ENCODE results near the gene STAT5B.
"Not testable (repeated sequence)": the region's sequence is repeated elsewhere in the genome, so short reads cannot be mapped to it uniquely, and the experiment has no call there.

STAT5B gene

DNA sequence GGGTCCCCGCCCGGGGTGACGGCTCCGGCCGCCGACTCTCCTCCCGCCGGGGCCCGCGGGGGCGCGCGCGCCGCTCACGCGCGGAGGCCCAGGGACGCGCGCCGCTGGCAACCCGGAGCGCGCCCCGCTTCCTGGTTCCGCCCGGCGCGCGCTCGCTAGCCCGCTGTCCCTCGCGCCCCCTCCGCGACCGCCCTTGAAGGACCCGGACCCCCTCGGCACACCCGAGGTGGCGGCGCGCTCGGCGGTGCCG, at the start of gene STAT5B:
STAT5B (minus strand) TSS at position 33 of the 250 bp plus-strand sequence. CDS start 44,264 bp downstream, outside the sequence.
- no peak for DNase-seq

- no peak for DNase-seq
Measured at GRCh38 chr17:42325026-42325425, 48.8 kb upstream of the STAT5B start.

DNA sequence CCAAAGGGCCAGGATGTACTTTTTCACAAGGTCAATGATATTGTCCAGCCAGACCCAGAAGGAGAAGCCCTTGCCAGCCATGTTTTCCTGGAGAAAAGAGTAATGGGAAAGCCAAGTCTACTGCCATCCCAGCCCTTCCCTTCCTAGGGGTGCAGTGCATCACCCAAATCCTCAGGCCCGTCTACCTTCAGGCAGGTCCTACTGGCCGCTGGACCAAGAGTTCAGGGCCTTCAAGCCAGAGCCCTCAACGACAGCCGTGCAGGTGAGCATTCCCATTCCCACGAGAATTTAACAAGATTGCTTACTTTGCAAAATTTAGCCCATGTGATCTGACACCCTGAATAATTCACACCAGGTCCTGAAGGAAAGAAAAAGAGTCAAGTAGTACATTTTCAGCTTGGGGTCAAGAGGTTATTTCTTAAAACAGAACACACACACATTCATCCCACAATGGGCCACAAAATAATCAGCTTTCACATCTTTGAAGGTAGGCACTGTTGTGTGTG, 47.1 kb upstream of the STAT5B start:
- no peak for DNase-seq

GRCh38 chr17:42322382-42323267, 46.4 kb upstream of the STAT5B start:
- DNase-seq: peak; percentile 52

DNA sequence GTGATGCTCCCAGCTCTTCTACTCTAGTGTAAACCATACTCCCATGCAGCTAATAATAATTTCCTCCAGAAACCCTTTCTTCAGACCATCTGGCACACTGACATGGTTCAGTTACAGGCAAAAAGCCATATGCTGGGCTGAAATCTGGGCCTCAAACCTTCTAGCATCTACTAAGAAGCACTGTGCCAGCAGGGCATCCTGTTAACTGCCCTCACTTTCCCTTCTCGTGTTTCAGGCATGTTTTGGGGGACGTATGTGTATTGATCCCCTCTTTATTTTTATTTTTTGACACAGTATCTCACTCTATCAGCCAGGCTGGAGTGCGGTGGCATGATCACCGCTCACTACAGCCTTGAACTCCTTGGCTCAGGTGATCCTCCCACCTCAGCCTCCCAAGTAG, 45.4 kb upstream of the STAT5B start:
- no peak for DNase-seq

DNA sequence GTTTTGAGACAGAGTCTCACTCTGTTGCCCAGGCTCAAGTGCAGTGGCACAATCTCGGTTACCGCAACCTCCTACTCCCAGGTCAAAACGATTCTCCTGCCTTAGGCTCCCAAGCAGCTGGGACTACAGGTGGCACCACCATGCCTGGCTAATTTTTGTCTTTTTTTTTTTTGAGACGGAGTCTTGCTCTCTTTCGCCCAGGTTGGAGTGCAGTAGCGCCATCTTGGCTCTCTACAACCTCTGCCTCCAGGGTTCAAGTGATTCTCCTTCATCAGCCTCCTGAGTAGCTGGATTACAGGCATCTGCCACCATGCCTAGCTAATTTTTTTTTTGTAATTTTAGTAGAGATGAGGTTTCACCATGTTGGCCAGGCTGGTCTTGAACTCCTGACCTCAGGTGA, 41.8 kb upstream of the STAT5B start:
- DNase-seq: not testable (repeated sequence)

GRCh38 chr17:42317266-42317845, 41.2 kb upstream of the STAT5B start:
- DNase-seq: no peak

DNA sequence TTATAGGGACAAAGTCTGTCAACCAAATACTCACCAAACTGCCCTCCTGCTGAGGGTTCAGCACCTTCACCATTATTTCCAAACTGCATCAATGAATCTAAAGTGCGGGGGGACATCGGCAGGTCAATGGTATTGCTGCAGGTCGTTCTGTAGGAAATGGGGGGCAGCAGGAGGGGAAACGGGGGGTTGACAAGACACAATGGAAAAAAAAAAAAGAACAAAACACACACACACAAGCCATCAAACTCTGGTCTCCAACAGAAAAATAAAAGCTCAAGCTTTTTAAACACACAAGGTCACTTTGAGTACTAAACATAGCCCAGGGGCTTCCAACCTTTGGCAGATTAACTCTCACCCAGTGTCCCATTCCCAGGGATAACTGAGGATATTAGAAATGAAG, 40.6 kb upstream of the STAT5B start:
- no peak for DNase-seq

GRCh38 chr17:42315402-42316156, 39.4 kb upstream of the STAT5B start:
- DNase-seq: no peak

GRCh38 chr17:42313773-42314566, 37.8 kb upstream of the STAT5B start:
- no peak for DNase-seq

GRCh38 chr17:42313389-42313772, 37.2 kb upstream of the STAT5B start:
- DNase-seq: no peak

GRCh38 chr17:42312285-42313130, 36.3 kb upstream of the STAT5B start:
- DNase-seq: no peak

- DNase-seq: no peak
Measured at GRCh38 chr17:42312035-42312284, 35.8 kb upstream of the STAT5B start.

GRCh38 chr17:42311240-42312034, 35.2 kb upstream of the STAT5B start:
- DNase-seq: no peak

- DNase-seq: no peak
Measured at GRCh38 chr17:42310787-42311215, 34.6 kb upstream of the STAT5B start.

DNA sequence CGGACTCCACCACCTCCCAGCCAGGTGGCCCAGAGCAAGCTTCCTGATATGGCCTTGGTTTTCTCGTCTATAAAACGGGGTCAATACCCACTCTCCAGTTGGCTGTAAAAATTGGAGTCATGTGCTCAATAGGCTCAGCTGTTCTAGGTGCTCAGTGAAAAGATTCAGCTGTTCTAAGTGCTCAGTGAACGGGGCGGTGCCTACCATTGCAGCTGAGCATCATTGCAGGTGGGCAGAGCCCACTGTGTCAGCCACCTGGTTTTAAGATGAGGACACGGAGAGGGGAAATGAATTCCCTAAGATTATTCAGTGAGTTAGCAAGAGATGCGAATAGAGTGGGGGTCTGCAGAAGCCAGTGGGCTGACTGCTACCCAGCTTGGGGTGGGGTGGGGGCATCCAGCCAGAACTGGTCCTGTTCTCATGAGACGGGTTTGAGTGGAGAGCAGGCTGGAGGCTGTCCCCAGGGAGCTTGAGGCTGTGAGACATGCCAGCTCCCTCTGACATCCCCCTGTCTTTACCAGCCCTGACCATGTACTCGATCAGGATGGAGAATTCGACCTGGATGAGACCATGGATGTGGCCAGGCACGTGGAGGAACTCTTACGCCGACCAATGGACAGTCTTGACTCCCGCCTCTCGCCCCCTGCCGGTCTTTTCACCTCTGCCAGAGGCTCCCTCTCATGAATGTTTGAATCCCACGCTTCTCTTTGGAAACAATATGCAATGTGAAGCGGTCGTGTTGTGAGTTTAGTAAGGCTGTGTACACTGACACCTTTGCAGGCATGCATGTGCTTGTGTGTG, 34.0 kb upstream of the STAT5B start:
- DNase-seq: no peak

- DNase-seq: no peak
Measured at GRCh38 chr17:42309142-42309541, 33.0 kb upstream of the STAT5B start.

- no peak for DNase-seq
Measured at GRCh38 chr17:42308446-42308845, 32.3 kb upstream of the STAT5B start.

- DNase-seq: no peak
Measured at GRCh38 chr17:42307362-42307927, 31.3 kb upstream of the STAT5B start.

DNA sequence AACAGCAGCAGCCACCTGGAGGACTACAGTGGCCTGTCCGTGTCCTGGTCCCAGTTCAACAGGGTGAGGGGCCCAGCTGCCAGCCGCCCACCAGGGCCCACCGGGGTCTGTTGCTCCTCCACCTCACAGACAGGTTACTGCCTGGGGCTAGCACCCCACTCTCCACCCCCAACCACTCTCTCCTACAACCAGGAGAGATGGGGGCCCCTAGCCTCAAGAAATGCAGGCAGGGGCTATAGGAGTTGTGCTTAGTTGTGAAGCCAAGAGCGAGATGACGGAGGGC, 30.1 kb upstream of the STAT5B start:
- no peak for DNase-seq

All from SIG-M5 (cell line).